ENCODE results near the gene IDUA. TPM values are rescaled to one million over a fixed set of nuclear protein-coding genes. Genes with fewer than 3 reads are reported as not detected.

IDUA gene
- total RNA-seq, 1 donor from 2014 or later = 5.8 TPM

DNA sequence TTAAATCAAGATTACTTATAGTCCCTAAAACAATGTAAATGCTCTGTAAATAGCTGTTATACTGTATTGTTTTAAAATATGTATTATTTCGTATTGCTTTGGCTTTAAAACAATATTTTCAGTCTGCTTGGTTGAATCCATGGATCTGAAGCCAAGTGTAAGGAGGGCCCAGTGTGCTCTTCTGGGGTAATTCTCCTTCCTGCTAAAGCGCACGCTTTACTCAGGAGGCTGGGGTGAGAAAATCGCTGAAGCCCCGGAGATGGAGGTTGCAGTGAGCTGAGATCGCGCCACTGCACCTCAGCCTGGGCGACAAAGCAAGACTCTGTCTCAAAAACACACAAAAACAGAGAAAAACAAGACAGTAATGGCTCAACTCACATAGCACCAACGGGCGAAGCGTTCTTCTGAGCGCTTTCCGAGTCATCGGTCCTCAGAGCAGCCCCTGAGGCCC is 391 bp upstream of the IDUA start:
- TF ChIP-seq, protein P1, sequence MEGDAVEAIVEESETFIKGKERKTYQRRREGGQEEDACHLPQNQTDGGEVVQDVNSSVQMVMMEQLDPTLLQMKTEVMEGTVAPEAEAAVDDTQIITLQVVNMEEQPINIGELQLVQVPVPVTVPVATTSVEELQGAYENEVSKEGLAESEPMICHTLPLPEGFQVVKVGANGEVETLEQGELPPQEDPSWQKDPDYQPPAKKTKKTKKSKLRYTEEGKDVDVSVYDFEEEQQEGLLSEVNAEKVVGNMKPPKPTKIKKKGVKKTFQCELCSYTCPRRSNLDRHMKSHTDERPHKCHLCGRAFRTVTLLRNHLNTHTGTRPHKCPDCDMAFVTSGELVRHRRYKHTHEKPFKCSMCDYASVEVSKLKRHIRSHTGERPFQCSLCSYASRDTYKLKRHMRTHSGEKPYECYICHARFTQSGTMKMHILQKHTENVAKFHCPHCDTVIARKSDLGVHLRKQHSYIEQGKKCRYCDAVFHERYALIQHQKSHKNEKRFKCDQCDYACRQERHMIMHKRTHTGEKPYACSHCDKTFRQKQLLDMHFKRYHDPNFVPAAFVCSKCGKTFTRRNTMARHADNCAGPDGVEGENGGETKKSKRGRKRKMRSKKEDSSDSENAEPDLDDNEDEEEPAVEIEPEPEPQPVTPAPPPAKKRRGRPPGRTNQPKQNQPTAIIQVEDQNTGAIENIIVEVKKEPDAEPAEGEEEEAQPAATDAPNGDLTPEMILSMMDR (conservative IDR thresholded peaks at IDR 0.05; ENCODE audit: low read depth, low read length) = no peak
- DNase-seq (ENCODE audit: low read depth) = no peak
- peak overlapping the region; percentile 72 for H3K4me3 ChIP-seq (ENCODE audit: low read depth, low read length)

DNA sequence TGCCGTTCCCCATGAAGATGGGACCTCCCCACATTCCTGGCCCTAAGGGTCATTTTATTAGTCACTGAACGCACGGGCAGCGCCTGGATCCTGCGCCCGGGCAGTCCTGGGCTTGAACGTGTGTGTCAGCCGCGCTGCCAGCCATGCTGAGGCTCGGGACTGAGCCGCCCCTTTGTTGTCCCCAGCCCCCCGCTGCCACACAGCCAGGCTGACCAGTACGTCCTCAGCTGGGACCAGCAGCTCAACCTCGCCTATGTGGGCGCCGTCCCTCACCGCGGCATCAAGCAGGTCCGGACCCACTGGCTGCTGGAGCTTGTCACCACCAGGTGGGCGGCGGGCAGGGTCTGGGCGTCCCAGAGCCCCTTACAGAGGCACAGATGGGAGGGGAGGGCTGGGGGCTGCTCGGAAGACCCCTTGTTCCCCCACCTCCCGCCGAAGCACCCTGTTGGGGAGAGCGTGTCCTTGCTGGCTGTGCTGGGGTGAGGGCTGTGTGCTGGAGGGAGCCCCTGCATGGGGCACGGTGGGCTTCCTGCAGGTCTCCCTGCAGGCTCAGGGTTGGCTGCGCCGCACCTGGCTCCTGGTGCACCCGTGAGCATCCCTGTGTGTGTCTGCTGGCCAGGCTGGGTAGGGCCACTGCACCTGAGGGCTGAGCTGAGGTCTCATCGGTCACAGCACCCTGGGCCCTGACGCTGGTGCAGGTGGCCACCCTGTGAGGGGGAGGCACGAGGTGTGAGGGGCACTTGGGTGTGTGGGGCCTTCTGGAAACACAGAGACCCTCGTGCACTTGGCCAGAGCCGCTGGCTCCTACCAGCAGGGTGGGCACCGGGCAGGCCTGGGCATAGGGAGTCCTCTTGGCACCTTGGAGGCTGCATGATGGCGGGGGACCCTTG is 1.0 kb downstream of the IDUA start:
- peak overlapping the region; percentile 72 for H3K4me3 ChIP-seq (ENCODE audit: low read depth, low read length)
- TF ChIP-seq, protein P1 (conservative IDR thresholded peaks at IDR 0.05; ENCODE audit: low read depth, low read length) = no peak
- DNase-seq (ENCODE audit: low read depth) = peak; percentile 43

DNA sequence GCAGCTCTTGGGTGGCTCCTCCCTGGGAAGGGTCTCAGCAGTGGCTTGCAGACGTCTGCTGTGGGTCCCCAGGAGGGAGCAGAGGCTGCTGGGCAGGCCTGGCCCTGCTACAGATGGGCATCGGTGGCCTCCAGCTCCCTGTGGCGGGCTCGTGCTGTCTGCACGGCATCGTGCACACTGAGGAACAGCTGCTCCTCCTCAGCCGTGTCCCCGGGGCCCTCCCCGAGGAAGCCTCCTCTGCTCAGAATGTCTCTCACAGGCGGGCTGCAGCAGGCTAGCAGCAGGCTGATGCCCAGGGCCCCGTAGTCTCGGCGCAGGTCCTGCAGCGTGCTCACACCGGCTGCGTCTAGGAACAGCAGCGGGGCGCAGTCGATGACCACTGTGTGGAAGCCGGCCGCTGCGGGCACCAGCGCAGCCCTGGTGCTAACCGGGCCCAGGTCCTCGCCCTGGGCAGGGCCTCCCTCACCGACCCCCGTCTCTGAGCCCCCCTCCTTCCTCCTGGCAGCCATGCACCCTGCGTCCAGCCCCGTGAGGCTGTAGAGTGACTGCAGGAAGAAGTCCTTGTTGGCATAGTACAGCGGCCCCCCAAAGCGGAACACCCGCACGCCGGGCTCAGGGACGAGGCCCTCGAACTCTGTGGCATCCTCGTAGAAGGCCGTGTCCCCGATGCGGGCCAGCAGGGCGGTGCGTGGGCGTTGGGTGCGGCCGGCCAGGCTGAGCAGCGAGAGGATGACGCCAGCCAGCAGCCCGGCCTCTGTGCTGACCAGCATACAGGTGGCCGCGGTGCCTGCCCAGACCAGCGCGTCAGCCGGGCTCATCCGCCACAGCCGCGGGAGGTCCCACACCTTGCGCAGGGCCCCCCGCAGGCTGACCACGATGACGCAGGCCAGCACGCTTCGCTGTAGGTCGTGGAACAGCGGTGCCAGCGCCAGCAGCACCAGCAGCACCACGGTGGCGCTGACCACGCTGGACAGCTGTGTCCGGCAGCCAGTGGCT is 2.2 kb downstream of the IDUA start:
- H3K4me3 ChIP-seq (ENCODE audit: low read depth, low read length) = no peak overlapping the region
- TF ChIP-seq, protein P1 (conservative IDR thresholded peaks at IDR 0.05; ENCODE audit: low read depth, low read length) = no peak
- DNase-seq (ENCODE audit: low read depth) = no peak

DNA sequence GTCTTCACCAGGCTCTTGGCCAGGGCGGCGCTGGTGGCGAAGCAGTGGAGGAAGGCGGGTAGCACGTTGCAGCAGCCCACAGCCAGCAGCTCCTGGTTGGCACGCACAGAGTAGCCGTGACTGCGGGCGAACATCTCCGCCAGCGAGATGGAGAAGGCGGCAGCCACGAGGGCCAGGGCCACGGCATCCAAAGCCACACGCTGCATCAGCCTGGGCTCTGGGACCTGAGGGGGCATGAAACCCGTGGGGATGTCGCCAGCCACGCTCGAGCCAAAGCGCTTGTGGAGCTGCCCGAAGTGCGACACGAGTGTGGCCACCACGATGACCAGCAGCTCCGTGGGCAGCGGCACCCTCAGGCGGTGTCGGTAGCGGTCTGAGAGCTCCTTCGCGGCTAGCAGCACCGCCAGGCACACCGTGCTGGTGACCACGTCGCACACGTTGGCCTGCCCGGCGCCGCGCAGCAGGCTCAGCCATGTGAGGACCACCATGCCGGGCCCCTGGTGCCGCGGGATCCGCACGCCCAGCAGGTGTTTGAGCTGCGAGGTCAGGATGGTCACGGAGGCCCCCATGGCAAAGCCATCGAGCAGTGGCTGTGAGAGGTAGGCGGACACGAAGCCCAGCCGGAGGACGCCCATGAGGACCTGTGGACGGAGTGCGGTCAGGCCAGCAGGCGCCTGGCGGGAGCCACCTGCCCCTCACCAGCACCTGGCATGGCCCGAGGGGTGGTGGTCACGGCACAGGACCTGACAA is 3.1 kb downstream of the IDUA start:
- DNase-seq (ENCODE audit: low read depth) = no peak
- TF ChIP-seq, protein P1 (conservative IDR thresholded peaks at IDR 0.05; ENCODE audit: low read depth, low read length) = no peak
- no peak overlapping the region for H3K4me3 ChIP-seq (ENCODE audit: low read depth, low read length)

DNA sequence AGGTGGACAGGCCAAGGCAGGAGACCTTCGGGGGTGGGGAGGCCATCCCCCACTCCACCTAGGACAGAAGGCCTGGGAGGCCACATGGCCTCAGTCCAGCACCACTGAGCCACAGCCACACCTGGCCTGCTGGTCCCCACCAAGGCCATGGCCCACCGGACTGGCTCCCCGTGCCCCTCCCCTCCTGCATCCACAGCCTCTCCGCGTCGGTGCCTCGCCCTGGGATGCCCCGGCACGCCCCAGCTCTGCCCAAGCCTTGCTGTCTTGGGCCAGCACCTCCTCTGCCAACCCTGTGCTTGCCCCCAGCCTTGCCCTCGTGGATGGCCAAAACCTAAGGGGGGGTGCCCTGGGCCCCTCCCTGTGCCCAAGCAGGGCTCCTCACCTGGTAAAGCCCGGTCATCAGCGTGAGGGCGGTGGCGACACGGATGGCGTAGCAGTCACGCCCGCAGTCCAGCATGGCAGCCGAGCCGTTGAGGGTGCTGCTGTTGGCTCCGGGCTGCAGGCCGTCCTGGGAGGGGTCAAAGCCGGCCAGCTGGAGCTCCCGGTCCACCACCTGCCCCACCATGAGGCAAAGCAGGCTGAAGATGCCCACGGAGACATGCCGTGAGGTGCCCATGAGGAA is 4.0 kb downstream of the IDUA start:
- no peak overlapping the region for H3K4me3 ChIP-seq (ENCODE audit: low read depth, low read length)
- DNase-seq (ENCODE audit: low read depth) = no peak
- TF ChIP-seq, protein P1 (conservative IDR thresholded peaks at IDR 0.05; ENCODE audit: low read depth, low read length) = no peak
